SJCRH30 (cell line): ENCODE measurements around the gene SERPINB13. TPM values are rescaled to one million over a fixed set of nuclear protein-coding genes. Genes with fewer than 3 reads are reported as not detected.
A peak's percentile ranks its signal among the peaks of the same experiment; 100 is the strongest.

Experiments used
- DNase-seq, 2 experiments: peaks; one replicate each; pipeline ENCODE4 v3.0.0-alpha.2; 2015 to 2020
- H3K27ac ChIP-seq: fragments of 250-450 bp; sonication (Bioruptor Pico); 2 replicates; pipeline ENCODE4 v1.5.1; 2020; ENCODE audit warnings: mild to moderate bottlenecking, moderate library complexity
- H3K27me3 ChIP-seq: fragments of 250-450 bp; sonication (Bioruptor Pico); 2 replicates; pipeline ENCODE4 v1.5.1; 2020; ENCODE audit warnings: mild to moderate bottlenecking, moderate library complexity
- H3K36me3 ChIP-seq: fragments of 250-450 bp; sonication (Bioruptor Pico); 2 replicates; pipeline ENCODE4 v1.5.1; 2020; ENCODE audit warnings: mild to moderate bottlenecking, moderate library complexity
- H3K4me1 ChIP-seq: fragments of 250-450 bp; sonication (Bioruptor Pico); 2 replicates; pipeline ENCODE4 v1.5.1; 2020; ENCODE audit warnings: mild to moderate bottlenecking, moderate library complexity
- H3K4me3 ChIP-seq: fragments of 250-450 bp; sonication (Bioruptor Pico); 2 replicates; pipeline ENCODE4 v1.5.1; 2020; ENCODE audit warnings: mild to moderate bottlenecking, moderate library complexity
- H3K9me3 ChIP-seq: fragments of 250-450 bp; sonication (Bioruptor Pico); replicated peaks from 2 replicates; pipeline ENCODE4 v1.5.1; 2020; ENCODE audit warnings: mild to moderate bottlenecking, moderate library complexity
- total RNA-seq: library from RNA; depleted of rRNA; stranded (reverse); fragments of >200 nt; shearing (Covaris generic); gene quantifications from 2 replicates; pipeline ENCODE4 v1.2.3, GENCODE V29; 2014; rRNA removed

SERPINB13 gene, protein sequence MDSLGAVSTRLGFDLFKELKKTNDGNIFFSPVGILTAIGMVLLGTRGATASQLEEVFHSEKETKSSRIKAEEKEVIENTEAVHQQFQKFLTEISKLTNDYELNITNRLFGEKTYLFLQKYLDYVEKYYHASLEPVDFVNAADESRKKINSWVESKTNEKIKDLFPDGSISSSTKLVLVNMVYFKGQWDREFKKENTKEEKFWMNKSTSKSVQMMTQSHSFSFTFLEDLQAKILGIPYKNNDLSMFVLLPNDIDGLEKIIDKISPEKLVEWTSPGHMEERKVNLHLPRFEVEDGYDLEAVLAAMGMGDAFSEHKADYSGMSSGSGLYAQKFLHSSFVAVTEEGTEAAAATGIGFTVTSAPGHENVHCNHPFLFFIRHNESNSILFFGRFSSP
- not detected in 2 replicates for total RNA-seq

GRCh38 chr18:63586966-63587365, at the start of gene SERPINB13:
Gene SERPINB13 (plus strand): TSS chr18:63587343. CDS start chr18:63588668, 1,325 bp downstream.
- H3K27ac ChIP-seq, result no peak within 1 kb of the TSS
- H3K4me3 ChIP-seq, result no peak within 1 kb of the TSS
- DNase-seq, result no peak

GRCh38 chr18:63539904-63540510, 47.1 kb upstream of the SERPINB13 start:
- DNase-seq, result no peak
- Histone ChIP-seq H3K27ac (no peak overlapping the region), H3K27me3 (no peaks in the 10 kb centered on the region), H3K4me1 (no peaks in the 10 kb centered on the region), H3K9me3 (no peaks in the 10 kb centered on the region), H3K36me3 (no peaks in the 10 kb centered on the region), H3K4me3 (no peak overlapping the region)

More at GRCh38 chr18:63586966-63587365, at the start of gene SERPINB13:
- H3K9me3 ChIP-seq, result no peaks in the 10 kb centered on the region
- no peaks in the 10 kb centered on the region for H3K27me3 ChIP-seq
- H3K4me1 ChIP-seq, result no peaks in the 10 kb centered on the region
- no peaks in the 10 kb centered on the region for H3K36me3 ChIP-seq

DNA sequence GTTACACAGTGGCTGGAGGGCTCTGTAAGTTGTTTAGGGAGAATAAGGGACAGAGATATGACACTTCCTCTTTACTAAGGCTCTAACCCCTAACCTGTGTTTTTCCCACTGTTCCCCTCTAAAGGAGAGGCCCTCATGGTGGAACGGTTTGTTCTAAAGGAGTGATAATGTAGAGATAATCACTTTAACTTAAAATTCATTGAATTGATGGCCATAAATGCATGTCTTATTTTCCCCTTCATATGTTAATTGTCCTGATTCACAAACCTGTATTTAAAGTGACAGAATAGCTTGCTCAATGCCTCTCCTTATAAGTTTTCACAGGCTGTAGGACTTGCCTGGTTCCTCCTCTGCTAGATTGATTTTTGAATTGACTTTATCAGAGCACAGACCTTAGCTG, 45.1 kb upstream of the SERPINB13 start, which contains the start of gene SERPINB12:
SERPINB12 (plus strand) TSS at position 301 of the 400 bp plus-strand sequence. CDS start 13,791 bp downstream, outside the sequence.
- Histone ChIP-seq H3K36me3 (no peaks in the 10 kb centered on the region), H3K9me3 (no peaks in the 10 kb centered on the region), H3K4me1 (no peaks in the 10 kb centered on the region), H3K27me3 (no peaks in the 10 kb centered on the region), H3K4me3 (no peak within 1 kb of the TSS), H3K27ac (no peak within 1 kb of the TSS)
- DNase-seq, result no peak

DNA sequence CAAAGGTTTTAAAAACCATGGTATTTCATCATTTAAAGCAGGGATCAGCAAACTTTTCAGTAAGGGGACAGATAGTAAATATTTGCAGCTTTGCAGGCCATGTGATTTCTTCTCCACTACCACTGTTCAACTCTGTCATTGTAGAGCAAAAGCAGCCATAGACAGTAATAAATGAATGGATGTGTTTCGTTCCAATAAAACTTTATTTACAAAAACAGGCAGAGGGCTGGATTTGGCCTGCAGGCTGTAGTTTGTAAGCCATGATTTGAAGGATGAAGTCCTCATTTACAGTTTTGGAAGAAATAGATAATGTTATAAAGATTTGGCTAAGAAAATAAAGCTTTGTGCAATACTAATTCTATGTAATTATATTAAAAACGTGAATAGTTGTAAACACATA, 43.1 kb upstream of the SERPINB13 start:
- Histone ChIP-seq H3K4me3 (no peak overlapping the region), H3K27ac (no peak overlapping the region), H3K36me3 (no peaks in the 10 kb centered on the region), H3K4me1 (no peaks in the 10 kb centered on the region), H3K9me3 (no peaks in the 10 kb centered on the region), H3K27me3 (no peaks in the 10 kb centered on the region)
- DNase-seq, result no peak

DNA sequence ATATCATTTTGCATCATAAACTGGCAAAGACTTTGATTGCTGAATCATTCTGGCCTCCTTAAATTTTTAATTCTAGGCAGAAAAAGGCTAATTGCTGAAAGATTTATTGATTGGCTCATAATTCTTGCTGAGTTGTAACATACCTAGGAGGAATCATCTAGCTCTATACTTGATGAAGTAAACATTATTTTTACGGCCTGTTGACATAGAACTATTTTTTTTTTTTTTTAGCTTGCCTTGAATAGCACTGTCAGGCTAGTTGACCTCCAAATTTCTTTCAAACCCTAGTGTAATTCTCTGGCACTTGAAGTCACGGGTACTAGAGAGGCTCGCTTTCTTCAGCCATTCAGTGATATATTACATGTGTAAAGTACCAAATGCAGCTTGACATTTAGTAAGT, 42.1 kb upstream of the SERPINB13 start:
- Histone ChIP-seq H3K9me3 (no peaks in the 10 kb centered on the region), H3K4me1 (no peaks in the 10 kb centered on the region), H3K27ac (no peak overlapping the region), H3K36me3 (no peaks in the 10 kb centered on the region), H3K4me3 (no peak overlapping the region), H3K27me3 (no peaks in the 10 kb centered on the region)
- DNase-seq, result no peak

DNA sequence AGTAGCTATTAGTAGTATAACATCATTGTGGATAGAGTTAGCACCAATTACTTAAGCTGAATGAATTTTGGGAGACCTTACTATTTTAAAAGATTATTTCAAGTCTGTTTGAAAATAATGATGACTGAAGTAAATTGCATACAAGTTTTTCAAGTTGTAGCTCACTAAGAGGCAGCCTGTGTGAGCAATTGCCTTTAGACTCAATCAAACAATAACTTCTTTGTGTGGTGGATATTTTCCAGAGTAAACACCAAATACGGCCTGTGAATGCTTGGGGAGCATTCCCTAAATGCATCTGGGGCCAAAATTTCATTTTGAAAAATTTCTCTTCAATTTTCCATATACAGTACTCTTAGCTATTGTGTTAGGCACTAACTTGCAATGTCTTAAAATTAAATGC, 37.1 kb upstream of the SERPINB13 start:
- Histone ChIP-seq H3K4me1 (peaks cover 3% of the 10 kb centered on the region; the same call in 1 of the 2 replicates), H3K4me3 (no peak overlapping the region), H3K9me3 (no peaks in the 10 kb centered on the region), H3K27ac (no peak overlapping the region), H3K27me3 (no peaks in the 10 kb centered on the region), H3K36me3 (no peaks in the 10 kb centered on the region)
- no peak for DNase-seq

GRCh38 chr18:63551769-63552168, 35.4 kb upstream of the SERPINB13 start:
- Histone ChIP-seq H3K9me3 (no peaks in the 10 kb centered on the region), H3K4me3 (no peak overlapping the region), H3K4me1 (peaks cover 3% of the 10 kb centered on the region; the same call in 1 of the 2 replicates), H3K27me3 (no peaks in the 10 kb centered on the region), H3K36me3 (no peaks in the 10 kb centered on the region), H3K27ac (no peak overlapping the region)
- DNase-seq, result no peak

GRCh38 chr18:63552581-63552980, 34.6 kb upstream of the SERPINB13 start:
- H3K4me3 ChIP-seq, result no peak overlapping the region
- no peaks in the 10 kb centered on the region for H3K27me3 ChIP-seq
- no peaks in the 10 kb centered on the region for H3K36me3 ChIP-seq
- DNase-seq, result no peak
- peaks cover 3% of the 10 kb centered on the region; the same call in 1 of the 2 replicates for H3K4me1 ChIP-seq
- no peaks in the 10 kb centered on the region for H3K9me3 ChIP-seq
- no peak overlapping the region for H3K27ac ChIP-seq

- no peaks in the 10 kb centered on the region for H3K36me3 ChIP-seq
- no peak overlapping the region for H3K4me3 ChIP-seq
- no peak overlapping the region for H3K27ac ChIP-seq
- H3K27me3 ChIP-seq, result no peaks in the 10 kb centered on the region
- peak; percentile 11 to 13 for DNase-seq
- H3K4me1 ChIP-seq, result peaks cover 3% of the 10 kb centered on the region; the same call in 1 of the 2 replicates
- no peaks in the 10 kb centered on the region for H3K9me3 ChIP-seq
Observed at GRCh38 chr18:63553081-63553480, 34.1 kb upstream of the SERPINB13 start.

- Histone ChIP-seq H3K27me3 (no peaks in the 10 kb centered on the region), H3K27ac (no peak overlapping the region), H3K4me1 (no peaks in the 10 kb centered on the region), H3K9me3 (no peaks in the 10 kb centered on the region), H3K36me3 (no peaks in the 10 kb centered on the region), H3K4me3 (no peak overlapping the region)
- DNase-seq, result no peak
Observed at GRCh38 chr18:63559567-63560491, 27.3 kb upstream of the SERPINB13 start.

GRCh38 chr18:63562284-63562683, 24.9 kb upstream of the SERPINB13 start:
- Histone ChIP-seq H3K4me3 (no peak overlapping the region), H3K27ac (no peak overlapping the region), H3K9me3 (no peaks in the 10 kb centered on the region), H3K27me3 (no peaks in the 10 kb centered on the region), H3K4me1 (no peaks in the 10 kb centered on the region), H3K36me3 (no peaks in the 10 kb centered on the region)
- no peak for DNase-seq

DNA sequence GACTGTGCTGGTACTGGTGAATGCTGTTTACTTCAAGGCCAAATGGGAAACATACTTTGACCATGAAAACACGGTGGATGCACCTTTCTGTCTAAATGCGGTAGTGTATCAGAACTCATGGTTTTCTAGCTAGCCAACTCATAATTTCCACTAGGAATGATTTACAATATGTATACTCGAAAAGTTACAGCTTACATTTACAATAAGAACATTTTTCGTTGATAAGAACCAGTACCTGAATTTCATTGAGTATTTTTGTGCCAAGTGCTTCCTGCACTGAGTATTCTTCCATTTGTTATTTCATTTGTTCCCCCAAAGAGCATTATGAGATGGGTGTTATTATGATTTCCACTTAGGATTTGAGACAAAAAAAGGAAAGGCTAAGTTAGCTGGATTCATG, 23.1 kb upstream of the SERPINB13 start:
- no peak for DNase-seq

DNA sequence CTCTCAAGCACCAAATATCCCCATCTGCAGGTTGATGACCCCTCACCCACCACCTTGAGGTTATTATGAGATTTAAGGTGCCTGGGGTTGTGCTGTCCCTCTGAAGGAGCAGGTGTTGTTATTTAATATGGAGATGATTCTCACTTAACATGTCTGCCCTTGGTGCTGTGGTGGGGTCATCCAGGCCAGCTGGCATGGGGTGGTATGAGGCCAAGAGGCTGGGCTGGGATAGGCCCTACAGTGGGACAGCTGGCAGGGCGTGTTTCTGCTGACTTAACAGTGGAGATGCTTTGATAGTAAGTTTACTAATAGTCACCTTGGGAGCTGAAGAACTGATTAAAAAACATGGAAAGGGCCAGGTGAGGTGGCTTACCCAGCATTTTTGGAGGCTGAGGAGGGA, 22.6 kb upstream of the SERPINB13 start:
- Histone ChIP-seq H3K4me3 (no peak overlapping the region), H3K36me3 (no peaks in the 10 kb centered on the region), H3K27ac (no peak overlapping the region), H3K9me3 (no peaks in the 10 kb centered on the region), H3K4me1 (no peaks in the 10 kb centered on the region), H3K27me3 (no peaks in the 10 kb centered on the region)
- no peak for DNase-seq

More for the DNA sequence above, 23.1 kb upstream of the SERPINB13 start:
- no peaks in the 10 kb centered on the region for H3K36me3 ChIP-seq
- H3K4me1 ChIP-seq, result no peaks in the 10 kb centered on the region
- no peak overlapping the region for H3K4me3 ChIP-seq
- no peaks in the 10 kb centered on the region for H3K27me3 ChIP-seq
- no peak overlapping the region for H3K27ac ChIP-seq
- no peaks in the 10 kb centered on the region for H3K9me3 ChIP-seq

- H3K4me3 ChIP-seq, result no peak overlapping the region
- no peaks in the 10 kb centered on the region for H3K27me3 ChIP-seq
- no peaks in the 10 kb centered on the region for H3K4me1 ChIP-seq
- H3K27ac ChIP-seq, result no peak overlapping the region
- H3K9me3 ChIP-seq, result no peaks in the 10 kb centered on the region
- no peak for DNase-seq
- H3K36me3 ChIP-seq, result no peaks in the 10 kb centered on the region
Observed at GRCh38 chr18:63567276-63567675, 19.9 kb upstream of the SERPINB13 start.
